ENCODE data around the gene RSPH9. TPM values are rescaled to one million over a fixed set of nuclear protein-coding genes. Genes with fewer than 3 reads are reported as not detected.
A peak's percentile ranks its signal among the peaks of the same experiment; 100 is the strongest.

The RSPH9 gene
- total and polyA plus RNA-seq, 2 donors (not counting 3 experiments of a cell fraction or from before 2014, with no cell fraction given) = 0.18 to 0.27 TPM

DNA sequence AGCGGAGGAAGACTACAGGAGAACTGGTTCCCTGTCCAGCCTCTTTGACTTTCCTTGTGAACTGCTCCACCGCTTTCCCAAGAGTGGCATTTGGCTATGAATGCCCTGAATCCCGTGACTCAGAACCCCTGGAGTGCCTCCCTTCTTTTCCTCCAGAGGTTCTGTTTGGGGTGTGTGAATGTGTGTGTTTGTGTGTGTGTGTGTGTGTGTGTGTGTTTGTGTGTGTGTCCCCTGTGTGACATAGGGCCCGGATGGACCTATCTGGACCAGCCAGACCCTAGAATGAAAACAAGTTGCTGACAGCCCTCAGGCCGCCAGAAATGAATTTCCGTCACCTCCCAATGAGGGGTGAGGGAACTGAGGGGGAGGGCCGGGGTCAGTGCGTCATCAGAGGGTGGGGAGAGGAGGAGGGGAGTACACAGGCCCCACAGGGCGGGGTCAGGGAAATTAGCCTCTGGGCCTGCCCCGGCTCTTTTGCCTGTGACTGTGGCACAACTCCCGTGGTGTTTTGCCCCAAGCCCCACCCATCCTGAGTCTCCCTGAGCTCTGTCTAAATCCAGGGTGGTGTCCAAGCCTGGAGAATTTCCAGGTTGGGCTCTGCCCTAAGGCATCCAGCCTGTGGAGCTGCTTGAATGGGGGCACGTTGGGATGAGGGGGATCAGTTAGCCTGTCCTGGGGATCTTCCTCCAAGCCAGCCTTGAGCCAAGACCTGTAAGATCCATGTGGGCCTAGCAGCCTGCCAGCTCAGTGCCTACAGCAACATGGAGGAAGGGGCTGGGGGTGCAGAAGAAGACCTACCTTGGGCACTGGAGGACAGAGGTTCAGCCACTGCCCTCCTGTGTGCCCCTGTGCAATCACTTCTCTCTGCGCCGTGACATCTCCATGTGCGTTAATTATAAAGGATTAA lies 58.0 kb downstream of the RSPH9 start:
- peak; percentile 91 for DNase-seq (ENCODE audit: low read depth, low spot score)
- H3K9me3 ChIP-seq (replicated peaks; ENCODE audit: control insufficient read depth, insufficient read depth, low read length) = no peaks in the 10 kb centered on the region
- no peaks in the 10 kb centered on the region for H3K36me3 ChIP-seq (ENCODE audit: control insufficient read depth in 2 of 2, extremely low read depth in 1 of 2, insufficient read depth in 2 of 2, low read length in 2 of 2)
- H3K4me3 ChIP-seq (replicated peaks in 1 of 3; ENCODE audit: insufficient read depth in 1 of 3, low read depth in 1 of 3, low read length in 3 of 3) = no peak overlapping the region
- H3K79me2 ChIP-seq (ENCODE audit: control insufficient read depth, insufficient read depth, low read length) = no peaks in the 10 kb centered on the region
- H3K4me1 ChIP-seq (ENCODE audit: control insufficient read depth, extremely low read depth, insufficient read depth, low read length) = peaks cover 67% of the 10 kb centered on the region
- peak overlapping the region; percentile 35 for H3K4me2 ChIP-seq (ENCODE audit: insufficient read depth, low read length)
- intact Hi-C loops (cut with micrococcal nuclease) (no loop called here), dilution Hi-C loops (cut with MboI; ENCODE audit: extremely low pct_ligation_motif_present, low sequenced_read_pairs) (no loop called here)
- H2AFZ ChIP-seq (ENCODE audit: low read depth, low read length) = peak overlapping the region; percentile 81
- no peaks in the 10 kb centered on the region for H3K27me3 ChIP-seq (ENCODE audit: control insufficient read depth in 2 of 2, insufficient read depth in 2 of 2, low read length in 2 of 2)
- no peaks in the 10 kb centered on the region for H4K20me1 ChIP-seq (replicated peaks; ENCODE audit: control insufficient read depth, extremely low read depth, insufficient read depth, low read length)
- FAIRE-seq = peak; percentile 83
- POLR2A ChIA-PET = no interaction called here
- H3K27ac ChIP-seq (ENCODE audit: insufficient read depth, low read depth, low read length) = peak overlapping the region; percentile 66
- peak overlapping the region; percentile 46 for H3K9ac ChIP-seq (replicated peaks; ENCODE audit: extremely low read depth, insufficient read depth, low read length)
- TSS peak; percentile 60 for BruUV-seq (replicated peaks)
- CTCF ChIA-PET = interaction anchor here (1.0 to 1.4 kb wide), 6 partner anchors 33 to 376 kb away, joined by 3 to 7 read pairs (median 4); no protein-coding TSS in a partner anchor
- no peaks in the 10 kb centered on the region for H3K9me1 ChIP-seq (replicated peaks; ENCODE audit: control insufficient read depth, extremely low read depth, insufficient read depth, low read length)
- TF ChIP-seq CTCF (IDR thresholded peaks at IDR 0.05; ENCODE audit: extremely low read depth in 1 of 2, insufficient read depth in 1 of 2, low read depth in 1 of 2, low read length in 2 of 2) (no peak), JUN (IDR thresholded peaks at IDR 0.05; ENCODE audit: borderline replicate concordance, insufficient read depth, insufficient read length, low read depth) (no peak), POLR2A (IDR thresholded peaks at IDR 0.05; ENCODE audit: low read depth, low read length) (no peak), EZH2 (IDR thresholded peaks at IDR 0.05; ENCODE audit: borderline replicate concordance, low read depth, low read length, severe bottlenecking) (no peak), MYC (IDR thresholded peaks at IDR 0.05; ENCODE audit: low read depth, low read length) (no peak), POLR2AphosphoS5 (IDR thresholded peaks at IDR 0.05; ENCODE audit: insufficient read depth, low read depth, low read length) (peak; percentile 45), FOS (IDR thresholded peaks at IDR 0.05; ENCODE audit: borderline replicate concordance, insufficient read depth, low read length) (peak; percentile 40), GATA2 (IDR thresholded peaks at IDR 0.05; ENCODE audit: insufficient read depth, insufficient read length, low read depth, low read length) (no peak)
- TF ChIP-seq, protein P1, sequence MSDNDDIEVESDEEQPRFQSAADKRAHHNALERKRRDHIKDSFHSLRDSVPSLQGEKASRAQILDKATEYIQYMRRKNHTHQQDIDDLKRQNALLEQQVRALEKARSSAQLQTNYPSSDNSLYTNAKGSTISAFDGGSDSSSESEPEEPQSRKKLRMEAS (IDR thresholded peaks at IDR 0.05; ENCODE audit: insufficient read depth, insufficient read length) = no peak

All from endothelial cell of umbilical vein (primary cell).